Measurements from ENCODE around the gene ZNF780B. TPM values are rescaled to one million over a fixed set of nuclear protein-coding genes. Genes with fewer than 3 reads are reported as not detected.

The ZNF780B gene
- polyA plus RNA-seq, 6 donors from 2014 or later, result 2.5 to 18.4 (median 13.8) TPM

- Mint-ChIP-seq H3K27me3 (no peaks in the 10 kb centered on the region), H3K4me1 (peaks cover 46 to 62% (median 49%) of the 10 kb centered on the region in 3 donors), H3K27ac (no peak overlapping the region), H3K36me3 (peaks cover 5 to 6% of the 10 kb centered on the region in 2 donors), H3K4me3 (peak overlapping the region in 1 of 8 donors; percentile 36), H3K9me3 (peaks cover 0 to 9% (median 4%) of the 10 kb centered on the region in 7 donors)
- DNase-seq, result no peak
- ATAC-seq (ENCODE audit: low read depth in 2 of 2), result no peak
These were observed 62.4 kb downstream of the ZNF780B start for GRCh38 chr19:39993605-39994004.

- no peak overlapping the region for H3K27ac Mint-ChIP-seq
- peaks cover 0 to 48% (median 31%) of the 10 kb centered on the region in 7 donors for H3K9me3 Mint-ChIP-seq
These were observed 68.4 kb downstream of the ZNF780B start for GRCh38 chr19:39987596-39987995.

GRCh38 chr19:39987167-39987566 lies 68.9 kb downstream of the ZNF780B start:
- no peaks in the 10 kb centered on the region for H3K27me3 Mint-ChIP-seq
- H3K36me3 Mint-ChIP-seq, result peaks cover 18 to 30% of the 10 kb centered on the region in 2 donors
- H3K4me1 Mint-ChIP-seq, result peaks cover 12 to 37% (median 21%) of the 10 kb centered on the region in 3 donors
- no peak for ATAC-seq (ENCODE audit: low read depth in 2 of 2)
- peaks cover 0 to 48% (median 31%) of the 10 kb centered on the region in 7 donors for H3K9me3 Mint-ChIP-seq
- no peak overlapping the region for H3K27ac Mint-ChIP-seq
- DNase-seq, result no peak
- no peak overlapping the region for H3K4me3 Mint-ChIP-seq

More at GRCh38 chr19:39987596-39987995, 68.4 kb downstream of the ZNF780B start:
- Mint-ChIP-seq H3K27me3 (no peaks in the 10 kb centered on the region), H3K36me3 (peaks cover 18 to 30% of the 10 kb centered on the region in 2 donors), H3K4me1 (peaks cover 14 to 40% (median 21%) of the 10 kb centered on the region in 3 donors), H3K4me3 (no peak overlapping the region)
- DNase-seq (no peak), ATAC-seq (ENCODE audit: low read depth in 2 of 2) (no peak)

GRCh38 chr19:39986643-39987042 lies 69.4 kb downstream of the ZNF780B start:
- Mint-ChIP-seq H3K36me3 (peaks cover 18 to 30% of the 10 kb centered on the region in 2 donors), H3K9me3 (peaks cover 0 to 48% (median 31%) of the 10 kb centered on the region in 7 donors), H3K27ac (no peak overlapping the region), H3K27me3 (no peaks in the 10 kb centered on the region), H3K4me3 (no peak overlapping the region), H3K4me1 (peaks cover 12 to 34% (median 19%) of the 10 kb centered on the region in 3 donors)
- ATAC-seq (ENCODE audit: low read depth in 2 of 2), result no peak
- no peak for DNase-seq

GRCh38 chr19:39983695-39984300 lies 72.2 kb downstream of the ZNF780B start:
- peaks cover 18 to 30% of the 10 kb centered on the region in 2 donors for H3K36me3 Mint-ChIP-seq
- H3K9me3 Mint-ChIP-seq, result peaks cover 0 to 48% (median 31%) of the 10 kb centered on the region in 7 donors
- H3K27me3 Mint-ChIP-seq, result no peaks in the 10 kb centered on the region
- ATAC-seq (ENCODE audit: low read depth in 2 of 2) (no peak), DNase-seq (no peak)
- H3K27ac Mint-ChIP-seq, result no peak overlapping the region
- H3K4me1 Mint-ChIP-seq, result peaks cover 2 to 12% (median 5%) of the 10 kb centered on the region in 3 donors
- H3K4me3 Mint-ChIP-seq, result peak overlapping the region in 1 of 8 donors; percentile 31

GRCh38 chr19:39982883-39983282 lies 73.1 kb downstream of the ZNF780B start:
- ATAC-seq (ENCODE audit: low read depth in 2 of 2) (no peak), DNase-seq (no peak)
- Mint-ChIP-seq H3K4me1 (peaks cover 2 to 10% (median 5%) of the 10 kb centered on the region in 3 donors), H3K27ac (no peak overlapping the region), H3K27me3 (no peaks in the 10 kb centered on the region), H3K9me3 (peaks cover 0 to 44% (median 31%) of the 10 kb centered on the region in 7 donors), H3K36me3 (peaks cover 18 to 30% of the 10 kb centered on the region in 2 donors), H3K4me3 (no peak overlapping the region)

Other genes starting within 250 kb of the ZNF780B start
- gene DYRK1B, start 222.1 kb downstream of the ZNF780B start, polyA plus RNA-seq (ENCODE audit: low read depth in 6 of 6), result 10 to 100 TPM in 4 of 6 donors, 1 to 10 TPM in 2; 8.8 to 15.9 (median 10.5) TPM
- gene FBL, start 209.9 kb downstream of the ZNF780B start, polyA plus RNA-seq (ENCODE audit: low read depth in 6 of 6), result 100 to 1,000 TPM; 169 to 203 (median 179) TPM
- 1 to 10 TPM in 1 of 6 donors, under 1 TPM in 5; 0.15 to 1.7 (median 0.76) TPM for gene FCGBP, start 121.6 kb downstream of the ZNF780B start, polyA plus RNA-seq (ENCODE audit: low read depth in 6 of 6)
- 10 to 100 TPM; 78.2 to 94.5 (median 89.9) TPM for gene PSMC4, start 85.1 kb downstream of the ZNF780B start, polyA plus RNA-seq (ENCODE audit: low read depth in 6 of 6)
- 1 to 10 TPM in 5 of 6 donors, not detected in 1; 4.1 to 8.5 (median 7.3) TPM for gene ZNF546, start 59.2 kb downstream of the ZNF780B start, polyA plus RNA-seq (ENCODE audit: low read depth in 6 of 6)
- 10 to 100 TPM; 13.3 to 34.7 (median 18.4) TPM for gene ZNF780A, start 34.7 kb upstream of the ZNF780B start, polyA plus RNA-seq (ENCODE audit: low read depth in 6 of 6)
- gene MAP3K10, start 135.2 kb upstream of the ZNF780B start, polyA plus RNA-seq (ENCODE audit: low read depth in 6 of 6), result 1 to 10 TPM in 1 of 6 donors, under 1 TPM in 2, not detected in 3; 0.13 to 1.3 (median 0.21) TPM
- not detected for gene TTC9B, start 162.2 kb upstream of the ZNF780B start, polyA plus RNA-seq (ENCODE audit: low read depth in 6 of 6)
- gene CCNP, start 170.5 kb upstream of the ZNF780B start, polyA plus RNA-seq (ENCODE audit: low read depth in 6 of 6), result not detected
- gene AKT2, start 229.1 kb upstream of the ZNF780B start, polyA plus RNA-seq (ENCODE audit: low read depth in 6 of 6), result 10 to 100 TPM; 24.2 to 34.3 (median 30.8) TPM

Data from naive B cell (primary cell).